IMR-90 (cell line): ENCODE measurements around the gene TMEM263. TPM values are rescaled to one million over a fixed set of nuclear protein-coding genes. Genes with fewer than 3 reads are reported as not detected.

ENCODE experiments used
- ATAC-seq: fragments of 200-7000 bp; cut with Tn5 transposase; 2 replicates; pipeline ENCODE4 v1.9.1; 2020; ENCODE audit warnings: low read depth, mild to moderate bottlenecking, moderate library complexity
- BruUV-seq: library from RNA; stranded (reverse); fragments of 400-500 nt; replicated peaks from 2 replicates; lab custom pipeline; 2021; lab: Mats Ljungman, UMichigan
- CTCF ChIA-PET: fragments of 300-600 bp; formaldehyde crosslinking; extraction: SDS; loops from one replicate; lab custom pipeline; 2021; ENCODE audit warnings: antibody characterized with exemption; lab: Yijun Ruan, JAX
- POLR2A ChIA-PET: fragments of 300-600 bp; sonication (Branson Sonifier 250); formaldehyde crosslinking; loops from one replicate; lab custom pipeline; 2022; ENCODE audit warnings: antibody characterized with exemption; ENCODE audit not compliant: unreplicated experiment; lab: Charles Lee
- DNase-seq: peaks from one replicate; pipeline ENCODE4 v3.0.0; 2013
- H2AFZ ChIP-seq: replicated peaks from 2 replicates; pipeline ENCODE3; 2013; ENCODE audit warnings: low read length, mild to moderate bottlenecking; ENCODE audit not compliant: poor library complexity
- H2AK5ac ChIP-seq: 2 replicates; pipeline ENCODE4 v1.6.1; 2013; ENCODE audit warnings: low read depth, low read length, inconsistent platforms
- H2AK9ac ChIP-seq: replicated peaks from 2 replicates; pipeline ENCODE3; 2013; ENCODE audit warnings: mild to moderate bottlenecking, low read depth, low read length, moderate library complexity; ENCODE audit not compliant: poor library complexity
- H2BK120ac ChIP-seq: 2 replicates; pipeline ENCODE4 v1.6.1; 2013; ENCODE audit warnings: low read depth, low read length, inconsistent platforms
- H2BK15ac ChIP-seq: 3 replicates; pipeline ENCODE4 v1.6.1; 2013; ENCODE audit warnings: low read depth, low read length, inconsistent platforms
- H2BK20ac ChIP-seq: 2 replicates; pipeline ENCODE4 v1.6.1; 2013; ENCODE audit warnings: low read depth, mild to moderate bottlenecking, inconsistent platforms, low read length, moderate library complexity
- H2BK5ac ChIP-seq: 2 replicates; pipeline ENCODE4 v1.6.1; 2013; ENCODE audit warnings: mild to moderate bottlenecking, low read depth, low read length, inconsistent platforms; ENCODE audit not compliant: poor library complexity, severe bottlenecking
- H3K14ac ChIP-seq: replicated peaks from 2 replicates; pipeline ENCODE4 v1.6.1; 2013; ENCODE audit warnings: low read depth, low read length, inconsistent platforms
- H3K18ac ChIP-seq: 2 replicates; pipeline ENCODE4 v1.6.1; 2013; ENCODE audit warnings: low read depth, low read length, control low read depth
- H3K23ac ChIP-seq: 2 replicates; pipeline ENCODE4 v1.6.1; 2013; ENCODE audit warnings: low read depth, low read length, inconsistent platforms
- H3K27ac ChIP-seq: 2 replicates; pipeline ENCODE4 v1.5.1; 2013; ENCODE audit warnings: mild to moderate bottlenecking, control low read depth, low read length; ENCODE audit not compliant: insufficient read depth
- H3K27me3 ChIP-seq: 2 replicates; pipeline ENCODE4 v1.6.1; 2013; ENCODE audit warnings: low read length; ENCODE audit not compliant: control insufficient read depth, insufficient read depth
- H3K36me3 ChIP-seq: 2 replicates; pipeline ENCODE4 v1.6.1; 2013; ENCODE audit warnings: low read length, mixed read lengths; ENCODE audit not compliant: control insufficient read depth, insufficient read depth
- H3K4ac ChIP-seq: 2 replicates; pipeline ENCODE4 v1.6.1; 2013; ENCODE audit warnings: low read depth, low read length, inconsistent platforms
- H3K4me1 ChIP-seq: 2 replicates; pipeline ENCODE4 v1.6.1; 2013; ENCODE audit warnings: low read length, mixed read lengths; ENCODE audit not compliant: control insufficient read depth, insufficient read depth
- H3K4me2 ChIP-seq: 2 replicates; pipeline ENCODE4 v1.6.1; 2013; ENCODE audit warnings: low read depth, mild to moderate bottlenecking, control low read depth, low read length, moderate library complexity
- H3K4me3 ChIP-seq: 2 replicates; pipeline ENCODE4 v1.5.1; 2013; ENCODE audit warnings: low read depth, mild to moderate bottlenecking, control low read depth, low read length, moderate library complexity; ENCODE audit not compliant: insufficient read depth
- H3K56ac ChIP-seq: 2 replicates; pipeline ENCODE4 v1.6.1; 2013; ENCODE audit warnings: low read length, inconsistent platforms; ENCODE audit not compliant: insufficient read depth; ENCODE audit errors: extremely low read depth
- H3K79me1 ChIP-seq, 2 experiments: 2 replicates each; pipeline ENCODE4 v1.6.1; 2013; ENCODE audit warnings: low read length in 2 of 2, inconsistent platforms in 1 of 2, low read depth in 1 of 2
- H3K9ac ChIP-seq: 2 replicates; pipeline ENCODE4 v1.6.1; 2013; ENCODE audit warnings: low read depth, low read length, control low read depth
- H3K9me1 ChIP-seq: 2 replicates; pipeline ENCODE4 v1.6.1; 2013; ENCODE audit warnings: low read length, inconsistent platforms; ENCODE audit not compliant: insufficient read depth
- H3K9me3 ChIP-seq: 2 replicates; pipeline ENCODE4 v1.6.1; 2013; ENCODE audit warnings: low read length; ENCODE audit not compliant: control insufficient read depth, insufficient read depth
- H4K20me1 ChIP-seq: 2 replicates; pipeline ENCODE4 v1.6.1; 2013; ENCODE audit warnings: low read length, inconsistent platforms; ENCODE audit not compliant: insufficient read depth
- H4K5ac ChIP-seq: 2 replicates; pipeline ENCODE4 v1.6.1; 2013; ENCODE audit warnings: mild to moderate bottlenecking, low read depth, low read length, control low read depth
- H4K8ac ChIP-seq, 2 experiments: 2 replicates each; pipeline ENCODE4 v1.6.1; 2013; ENCODE audit warnings: low read depth in 2 of 2, low read length in 2 of 2, control low read depth in 1 of 2, inconsistent platforms in 1 of 2
- H4K91ac ChIP-seq: 2 replicates; pipeline ENCODE4 v1.6.1; 2013; ENCODE audit warnings: low read depth, low read length, inconsistent platforms; ENCODE audit not compliant: insufficient read depth
- BHLHE40 ChIP-seq: fragments of 150-350 bp; IDR thresholded peaks from 2 replicates; pipeline ENCODE4 v1.6.1; 2016; ENCODE audit warnings: mild to moderate bottlenecking, low read depth, low read length
- CEBPB ChIP-seq: IDR thresholded peaks from 2 replicates; pipeline ENCODE4 v1.6.1; 2012; ENCODE audit warnings: low read depth, low read length, improper control_type of control experiment
- FOS ChIP-seq: fragments of 150-350 bp; IDR thresholded peaks from 2 replicates; pipeline ENCODE4 v1.6.1; 2016; ENCODE audit warnings: low read depth, low read length
- MAFK ChIP-seq: IDR thresholded peaks from 2 replicates; pipeline ENCODE4 v1.6.1; 2012; ENCODE audit warnings: low read depth, low read length, improper control_type of control experiment
- MAZ ChIP-seq: IDR thresholded peaks from 2 replicates; pipeline ENCODE4 v1.6.1; 2012; ENCODE audit warnings: low read depth, mild to moderate bottlenecking, low read length, improper control_type of control experiment, moderate library complexity, borderline replicate concordance
- MXI1 ChIP-seq: IDR thresholded peaks from 2 replicates; pipeline ENCODE4 v1.6.1; 2012; ENCODE audit warnings: low read depth, mild to moderate bottlenecking, low read length, moderate library complexity, borderline replicate concordance
- NFE2L2 ChIP-seq: fragments of 150-350 bp; IDR thresholded peaks from 2 replicates; pipeline ENCODE4 v1.6.1; 2016; ENCODE audit warnings: low read depth, mild to moderate bottlenecking, low read length
- POLR2A ChIP-seq: IDR thresholded peaks from 2 replicates; pipeline ENCODE4 v1.6.1; 2012; ENCODE audit warnings: mild to moderate bottlenecking, low read depth, low read length
- RCOR1 ChIP-seq: IDR thresholded peaks from 2 replicates; pipeline ENCODE4 v1.6.1; 2012; ENCODE audit warnings: mild to moderate bottlenecking, low read length, improper control_type of control experiment; ENCODE audit not compliant: insufficient replicate concordance
- RFX5 ChIP-seq: IDR thresholded peaks from 2 replicates; pipeline ENCODE4 v1.8.0; 2012; ENCODE audit warnings: low read depth, mild to moderate bottlenecking, low read length, moderate library complexity
- SMC3 ChIP-seq: fragments of 150-350 bp; IDR thresholded peaks from 2 replicates; pipeline ENCODE4 v1.6.1; 2016; ENCODE audit warnings: low read depth, mild to moderate bottlenecking, antibody characterized with exemption, low read length, moderate library complexity
- WGBS, 2 experiments: methylation state at CpG; one replicate each; pipeline versions ENCODE4 v1.1.5 to v1.1.7; 2013; ENCODE audit warnings: missing lambda C conversion rate in 2 of 2; ENCODE audit not compliant: insufficient read length in 1 of 2; ENCODE audit errors: extremely low coverage in 2 of 2; 5-methylcytosine and 5-hydroxymethylcytosine counted together
- dilution Hi-C: fragments of 300-500 bp; cut with HindIII; formaldehyde crosslinking; loops from one replicate; pipeline ENCODE4 v1.14.3; 2018; ENCODE audit warnings: low sequenced_read_pairs; ENCODE audit not compliant: unreplicated experiment
- in situ Hi-C: fragments of 300-500 bp; cut with MboI; formaldehyde crosslinking; loops from 3 replicates; pipeline ENCODE4 v1.14.3; 2019; ENCODE audit warnings: low sequenced_read_pairs, inconsistent platforms, mixed read lengths
- intact Hi-C: fragments of 100-400 bp; cut with micrococcal nuclease; formaldehyde crosslinking; loops from 2 replicates; pipeline ENCODE4 v1.10.0; 2022
- polyA plus RNA-seq, 3 experiments: library from polyadenylated mRNA; depleted of rRNA; stranded (reverse); fragments of >200 nt; gene quantifications; 2 replicates each; pipeline ENCODE4 v1.2.3, GENCODE V29; 2012; ENCODE audit warnings: low replicate concordance in 1 of 3
- total RNA-seq: library from RNA; depleted of rRNA; stranded (reverse); fragments of >200 nt; gene quantifications from 2 replicates; pipeline ENCODE4 v1.2.3, GENCODE V29; 2012
- TF ChIP-seq, protein P1 (sequence below): fragments of 150-350 bp; IDR thresholded peaks from 2 replicates; pipeline ENCODE4 v1.6.1; 2017; ENCODE audit warnings: mild to moderate bottlenecking, antibody characterized with exemption, low read length, low read depth
- TF ChIP-seq, protein P2 (sequence below): fragments of 150-350 bp; IDR thresholded peaks from 2 replicates; pipeline ENCODE4 v1.6.1; 2016; ENCODE audit warnings: low read depth, mild to moderate bottlenecking, low read length, moderate library complexity, borderline replicate concordance

Gene TMEM263
- total and polyA plus RNA-seq, 2 of the 4 experiments (the other 2 are of a cell fraction): 47.9 to 99.7 TPM

DNA sequence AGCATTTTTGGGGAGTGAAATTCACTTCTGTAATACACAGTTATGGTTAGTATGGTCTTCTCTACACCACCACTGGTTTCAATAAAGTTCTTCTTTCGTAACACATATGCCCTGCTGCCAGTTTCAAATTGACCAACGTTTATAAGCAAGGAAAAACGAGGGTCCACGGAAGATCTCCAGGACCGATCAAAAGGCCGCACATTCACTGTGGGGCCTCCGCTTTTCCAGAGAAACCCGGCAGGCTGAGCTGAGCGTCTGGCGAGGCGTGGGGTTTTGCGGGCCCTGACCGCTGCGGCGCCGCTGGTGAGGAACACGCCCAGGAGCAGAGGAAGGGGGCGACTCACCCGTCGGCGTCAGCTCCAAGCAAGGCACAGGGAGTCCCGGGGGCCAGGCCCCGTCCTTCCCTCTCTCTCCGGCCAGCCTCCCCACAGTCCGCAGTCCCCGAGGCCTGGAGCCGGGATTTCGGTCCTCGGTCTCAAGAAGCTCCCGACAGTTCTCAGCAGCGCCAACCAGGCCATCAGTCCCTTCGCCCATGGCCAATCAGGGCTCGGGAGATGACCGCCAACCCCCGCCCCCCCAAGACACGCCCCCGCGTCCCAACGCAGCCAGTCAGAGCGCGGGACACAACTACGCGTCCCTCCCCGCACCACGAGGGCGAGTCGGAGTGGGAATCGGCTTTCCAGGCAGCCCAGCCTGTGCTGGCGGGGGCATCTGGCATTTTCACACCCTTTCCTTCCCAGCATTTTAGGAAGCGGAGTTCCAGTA lies 31.1 kb downstream of the TMEM263 start, which contains the start of gene MTERF2 (continued):
- TF ChIP-seq, protein P1, sequence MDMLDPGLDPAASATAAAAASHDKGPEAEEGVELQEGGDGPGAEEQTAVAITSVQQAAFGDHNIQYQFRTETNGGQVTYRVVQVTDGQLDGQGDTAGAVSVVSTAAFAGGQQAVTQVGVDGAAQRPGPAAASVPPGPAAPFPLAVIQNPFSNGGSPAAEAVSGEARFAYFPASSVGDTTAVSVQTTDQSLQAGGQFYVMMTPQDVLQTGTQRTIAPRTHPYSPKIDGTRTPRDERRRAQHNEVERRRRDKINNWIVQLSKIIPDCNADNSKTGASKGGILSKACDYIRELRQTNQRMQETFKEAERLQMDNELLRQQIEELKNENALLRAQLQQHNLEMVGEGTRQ: peak; percentile 74
- no peak for TF ChIP-seq RCOR1
- no peak for TF ChIP-seq CEBPB

DNA sequence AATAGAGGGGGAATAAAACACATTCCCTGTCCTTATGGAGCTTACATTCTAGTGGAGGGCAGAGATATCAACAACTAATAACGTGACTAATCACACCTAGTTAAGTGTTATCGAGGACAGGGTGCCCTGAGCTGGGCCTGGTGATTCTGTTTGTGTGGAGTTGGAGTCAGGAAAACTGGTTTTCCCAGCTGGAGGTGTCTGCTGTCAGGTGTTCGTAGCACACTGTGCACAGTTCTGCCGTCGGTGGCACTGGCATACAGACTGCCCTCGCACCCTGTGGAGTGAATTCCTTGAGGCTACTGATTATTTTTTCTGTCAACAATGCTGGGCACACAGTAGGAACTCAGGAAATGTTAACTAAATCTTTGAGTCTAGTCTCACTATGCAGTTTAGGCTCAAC lies 32.1 kb downstream of the TMEM263 start:
- no peak overlapping the region for H3K4me3 ChIP-seq
- TF ChIP-seq MAFK: no peak
- no peak for TF ChIP-seq SMC3
- TF ChIP-seq, protein P1: no peak
- TF ChIP-seq MXI1: no peak
- TF ChIP-seq CEBPB: no peak
- TF ChIP-seq POLR2A: no peak
- TF ChIP-seq, protein P2, sequence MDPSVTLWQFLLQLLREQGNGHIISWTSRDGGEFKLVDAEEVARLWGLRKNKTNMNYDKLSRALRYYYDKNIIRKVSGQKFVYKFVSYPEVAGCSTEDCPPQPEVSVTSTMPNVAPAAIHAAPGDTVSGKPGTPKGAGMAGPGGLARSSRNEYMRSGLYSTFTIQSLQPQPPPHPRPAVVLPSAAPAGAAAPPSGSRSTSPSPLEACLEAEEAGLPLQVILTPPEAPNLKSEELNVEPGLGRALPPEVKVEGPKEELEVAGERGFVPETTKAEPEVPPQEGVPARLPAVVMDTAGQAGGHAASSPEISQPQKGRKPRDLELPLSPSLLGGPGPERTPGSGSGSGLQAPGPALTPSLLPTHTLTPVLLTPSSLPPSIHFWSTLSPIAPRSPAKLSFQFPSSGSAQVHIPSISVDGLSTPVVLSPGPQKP: no peak
- no peak for TF ChIP-seq RFX5
- TF ChIP-seq MAZ: no peak
- no peak for TF ChIP-seq FOS
- TF ChIP-seq BHLHE40: no peak
- no peak for TF ChIP-seq NFE2L2

More for the DNA sequence above, 32.1 kb downstream of the TMEM263 start:
- peak overlapping the region; percentile 3; the same call in 1 of the 2 replicates for H2BK120ac ChIP-seq
- 92% methylated on average over 2 of the region's 6 CpGs; no CpG with 5 or more reads in 1 of the 2 experiments for WGBS, 2 experiments
- H3K27ac ChIP-seq: no peak overlapping the region
- 0 out of 2 replicates have a peak, but pooled peaks cover 3% of the 10 kb centered on the region for H4K20me1 ChIP-seq
- ATAC-seq (no peak), DNase-seq (no peak)
- H2BK15ac ChIP-seq: no peak overlapping the region
- dilution Hi-C loops (no loop called here), intact Hi-C loops (no loop called here), in situ Hi-C loops (no loop called here)
- H3K18ac ChIP-seq: no peak overlapping the region
- no peak overlapping the region for H2BK20ac ChIP-seq
- H3K4me1 ChIP-seq: peaks cover 13% of the 10 kb centered on the region
- ChIA-PET POLR2A (interaction anchor here (0.8 kb wide), 1 partner anchor 106 kb away, joined by 6 read pairs; the partner anchor contains the start of gene CRY1), CTCF (interaction anchor here (0.6 kb wide), 1 partner anchor 10 kb away, joined by 5 read pairs; no protein-coding TSS in a partner anchor)
- H3K9ac ChIP-seq: no peak overlapping the region
- peak overlapping the region; percentile 19; the same call in 1 of the 2 replicates for H2AK5ac ChIP-seq
- no peak overlapping the region for H4K8ac ChIP-seq
- no peak overlapping the region for H2BK5ac ChIP-seq
- H3K23ac ChIP-seq: no peak overlapping the region
- H3K14ac ChIP-seq: 0 out of 2 replicates have a peak overlapping the region, but pooled peaks have one; percentile 6
- H4K91ac ChIP-seq: no peak overlapping the region
- peaks cover 16 to 25% of the 10 kb centered on the region in 2 experiments for H3K79me1 ChIP-seq
- no peaks in the 10 kb centered on the region for H3K9me3 ChIP-seq
- no TSS peak for BruUV-seq
- H3K4ac ChIP-seq: 0 out of 2 replicates have a peak overlapping the region, but pooled peaks have one; percentile 25
- no peak overlapping the region for H3K4me2 ChIP-seq
- H3K56ac ChIP-seq: no peak overlapping the region
- H2AFZ ChIP-seq: no peak overlapping the region
- H2AK9ac ChIP-seq: no peak overlapping the region
- H3K36me3 ChIP-seq: peaks cover 2% of the 10 kb centered on the region; the same call in 1 of the 2 replicates
- H4K5ac ChIP-seq: no peak overlapping the region
- peaks cover 25% of the 10 kb centered on the region for H3K9me1 ChIP-seq
- no peaks in the 10 kb centered on the region for H3K27me3 ChIP-seq
